VCaP (cell line): ENCODE measurements around the gene HSD17B1.

ENCODE experiments used
- H3K27ac ChIP-seq: fragments of 450-650 bp; 2 replicates; pipeline ENCODE4 v1.5.1; 2017
- TF ChIP-seq, protein P1 (sequence below): fragments of 450-650 bp; conservative IDR thresholded peaks from 2 replicates; pipeline ENCODE4 v1.5.1; 2017; ENCODE audit warnings: mild to moderate bottlenecking, moderate library complexity

The HSD17B1 gene

GRCh38 chr17:42566215-42566882 is 13.6 kb downstream of the HSD17B1 start:
- TF ChIP-seq, protein P1, sequence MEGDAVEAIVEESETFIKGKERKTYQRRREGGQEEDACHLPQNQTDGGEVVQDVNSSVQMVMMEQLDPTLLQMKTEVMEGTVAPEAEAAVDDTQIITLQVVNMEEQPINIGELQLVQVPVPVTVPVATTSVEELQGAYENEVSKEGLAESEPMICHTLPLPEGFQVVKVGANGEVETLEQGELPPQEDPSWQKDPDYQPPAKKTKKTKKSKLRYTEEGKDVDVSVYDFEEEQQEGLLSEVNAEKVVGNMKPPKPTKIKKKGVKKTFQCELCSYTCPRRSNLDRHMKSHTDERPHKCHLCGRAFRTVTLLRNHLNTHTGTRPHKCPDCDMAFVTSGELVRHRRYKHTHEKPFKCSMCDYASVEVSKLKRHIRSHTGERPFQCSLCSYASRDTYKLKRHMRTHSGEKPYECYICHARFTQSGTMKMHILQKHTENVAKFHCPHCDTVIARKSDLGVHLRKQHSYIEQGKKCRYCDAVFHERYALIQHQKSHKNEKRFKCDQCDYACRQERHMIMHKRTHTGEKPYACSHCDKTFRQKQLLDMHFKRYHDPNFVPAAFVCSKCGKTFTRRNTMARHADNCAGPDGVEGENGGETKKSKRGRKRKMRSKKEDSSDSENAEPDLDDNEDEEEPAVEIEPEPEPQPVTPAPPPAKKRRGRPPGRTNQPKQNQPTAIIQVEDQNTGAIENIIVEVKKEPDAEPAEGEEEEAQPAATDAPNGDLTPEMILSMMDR, result no peak
- H3K27ac ChIP-seq, result peak overlapping the region; percentile 82

DNA sequence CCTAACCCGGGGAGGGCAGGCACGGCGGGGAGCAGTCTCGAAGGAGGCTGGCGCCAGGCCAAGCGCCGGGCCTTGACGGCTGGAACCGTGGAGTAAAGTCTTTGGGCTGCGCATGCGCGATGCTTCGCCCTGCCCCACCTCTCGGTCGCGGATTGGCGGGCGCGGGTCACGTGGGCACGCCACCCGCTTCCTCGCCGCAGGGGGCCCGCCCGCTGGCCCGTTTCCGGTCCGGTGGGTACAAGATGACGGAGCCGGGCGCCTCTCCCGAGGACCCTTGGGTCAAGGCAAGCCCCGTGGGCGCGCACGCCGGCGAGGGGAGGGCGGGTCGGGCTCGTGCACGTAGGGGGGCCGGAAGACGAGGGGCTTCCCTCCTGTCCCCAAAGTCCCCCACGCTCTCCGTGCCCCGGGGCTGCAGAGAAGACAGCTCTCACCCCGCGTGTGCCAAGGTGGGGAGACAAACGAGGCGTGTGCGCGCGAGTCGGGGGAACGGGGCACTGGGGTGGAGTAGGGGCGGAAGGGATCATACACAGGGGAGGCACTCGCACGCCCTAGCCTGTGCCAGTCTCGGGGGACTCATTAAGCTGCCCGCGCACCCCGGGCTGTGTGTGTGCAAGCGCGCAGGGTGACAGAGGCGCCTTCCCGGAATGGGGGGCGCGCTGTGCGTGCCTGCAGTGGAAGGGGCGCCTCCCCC is 14.3 kb downstream of the HSD17B1 start, which contains the start of gene MLX:
TSS of gene MLX (plus strand) at position 218 of the 691 bp plus-strand sequence. CDS start at position 243, 25 bp downstream.
- peak within 1 kb of the TSS; percentile 82 for H3K27ac ChIP-seq
- TF ChIP-seq, protein P1, result no peak

GRCh38 chr17:42568341-42569111 is 15.8 kb downstream of the HSD17B1 start:
- no peak overlapping the region for H3K27ac ChIP-seq
- TF ChIP-seq, protein P1, result no peak

GRCh38 chr17:42571435-42572225 is 18.9 kb downstream of the HSD17B1 start:
- peak overlapping the region; percentile 73 for H3K27ac ChIP-seq
- TF ChIP-seq, protein P1, result no peak

DNA sequence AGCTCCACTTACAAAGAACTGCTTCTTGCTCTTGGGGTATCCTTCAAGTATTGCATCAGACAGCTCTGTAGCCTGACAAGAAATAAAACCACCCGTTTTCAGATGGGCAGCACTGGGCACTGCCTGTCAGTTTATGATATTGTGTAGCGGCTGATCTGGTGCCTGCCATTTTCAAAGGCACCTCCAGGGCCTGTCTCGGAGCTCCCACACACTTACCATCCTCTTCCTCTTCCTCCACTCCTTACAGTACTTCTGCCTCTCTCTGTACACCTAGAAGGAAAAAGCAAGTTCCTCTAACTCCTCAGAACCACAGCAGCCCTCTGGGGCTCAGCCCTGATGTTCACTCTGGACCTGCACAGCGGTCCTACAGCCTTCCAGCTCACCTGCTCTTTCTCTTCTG is 20.4 kb downstream of the HSD17B1 start:
- H3K27ac ChIP-seq, result peak overlapping the region; percentile 73; the same call in 1 of the 2 replicates

GRCh38 chr17:42574463-42574862 is 21.7 kb downstream of the HSD17B1 start:
- H3K27ac ChIP-seq, result no peak overlapping the region
- TF ChIP-seq, protein P1, result no peak

More for the DNA sequence above, 20.4 kb downstream of the HSD17B1 start:
- TF ChIP-seq, protein P1, result no peak
